Activated naive CD4-positive, alpha-beta T cell (primary cell): ENCODE results near the gene SLC22A23.
"Not testable (repeated sequence)": the region's sequence is repeated elsewhere in the genome, so short reads cannot be mapped to it uniquely, and the experiment has no call there.

Experiments used
- DNase-seq, 4 experiments: peaks; one replicate each; lab custom pipeline; 2025; lab: John Stamatoyannopoulos, UW

SLC22A23 gene

DNA sequence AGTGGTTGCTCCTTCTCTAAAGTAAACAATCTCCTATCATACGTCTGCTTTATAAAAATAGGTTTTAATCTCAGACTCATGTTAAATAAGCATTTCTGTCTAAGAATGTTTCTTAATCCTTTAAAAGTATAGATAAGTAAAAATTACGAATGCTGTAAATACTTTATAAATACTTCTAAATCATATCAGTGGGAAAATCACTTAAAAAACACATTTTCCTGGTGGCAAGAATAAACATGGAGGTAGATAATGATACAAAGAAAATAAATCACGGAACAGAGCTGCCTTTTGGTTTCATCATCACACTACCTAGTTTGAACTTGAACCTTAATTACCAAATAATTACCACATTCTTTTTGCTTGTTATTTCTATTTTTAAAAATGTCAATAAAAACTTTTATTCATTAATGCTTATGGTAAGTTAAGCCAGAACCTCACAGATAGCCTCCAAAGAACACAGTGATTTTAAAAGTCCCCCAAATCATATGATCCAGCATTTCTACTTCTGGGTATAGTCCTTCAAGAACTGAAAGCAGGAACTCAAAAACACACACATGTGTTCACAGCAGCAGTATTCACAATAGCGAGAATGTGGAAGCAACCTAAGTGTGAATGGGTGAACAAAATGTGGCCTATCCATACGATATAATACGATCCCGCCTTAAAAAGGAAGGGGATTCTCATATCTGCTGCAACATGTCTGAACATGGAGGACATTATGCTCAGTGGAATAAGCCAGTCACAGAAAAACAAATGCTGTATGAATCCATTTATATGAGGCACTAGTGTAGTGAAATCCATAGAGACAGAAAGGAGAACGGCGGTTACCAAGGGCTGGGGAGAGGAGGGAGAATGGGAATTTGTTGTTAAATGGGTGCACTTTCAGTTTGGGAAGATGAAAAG lies 72.4 kb downstream of the SLC22A23 start:
- no peak for DNase-seq

DNA sequence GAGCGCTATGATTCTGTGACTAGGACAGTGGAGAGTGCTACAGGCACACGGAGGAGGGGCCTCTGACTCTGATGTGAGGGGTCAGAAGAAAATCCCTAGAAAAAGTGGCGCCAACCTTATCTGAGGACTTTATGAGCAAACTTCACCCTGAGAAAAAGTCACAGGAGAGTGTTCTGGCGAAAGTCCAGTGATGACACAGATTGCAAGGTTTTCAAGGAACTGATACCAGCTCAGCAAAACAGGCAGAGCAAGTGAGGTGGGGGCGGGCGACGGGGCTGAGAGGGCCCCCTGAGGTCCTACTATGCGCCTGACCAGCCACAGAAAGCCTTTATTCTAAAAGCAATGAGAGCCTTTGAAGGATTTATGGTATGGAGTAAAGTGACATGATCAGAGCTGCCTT lies 73.3 kb downstream of the SLC22A23 start:
- no peak for DNase-seq

DNA sequence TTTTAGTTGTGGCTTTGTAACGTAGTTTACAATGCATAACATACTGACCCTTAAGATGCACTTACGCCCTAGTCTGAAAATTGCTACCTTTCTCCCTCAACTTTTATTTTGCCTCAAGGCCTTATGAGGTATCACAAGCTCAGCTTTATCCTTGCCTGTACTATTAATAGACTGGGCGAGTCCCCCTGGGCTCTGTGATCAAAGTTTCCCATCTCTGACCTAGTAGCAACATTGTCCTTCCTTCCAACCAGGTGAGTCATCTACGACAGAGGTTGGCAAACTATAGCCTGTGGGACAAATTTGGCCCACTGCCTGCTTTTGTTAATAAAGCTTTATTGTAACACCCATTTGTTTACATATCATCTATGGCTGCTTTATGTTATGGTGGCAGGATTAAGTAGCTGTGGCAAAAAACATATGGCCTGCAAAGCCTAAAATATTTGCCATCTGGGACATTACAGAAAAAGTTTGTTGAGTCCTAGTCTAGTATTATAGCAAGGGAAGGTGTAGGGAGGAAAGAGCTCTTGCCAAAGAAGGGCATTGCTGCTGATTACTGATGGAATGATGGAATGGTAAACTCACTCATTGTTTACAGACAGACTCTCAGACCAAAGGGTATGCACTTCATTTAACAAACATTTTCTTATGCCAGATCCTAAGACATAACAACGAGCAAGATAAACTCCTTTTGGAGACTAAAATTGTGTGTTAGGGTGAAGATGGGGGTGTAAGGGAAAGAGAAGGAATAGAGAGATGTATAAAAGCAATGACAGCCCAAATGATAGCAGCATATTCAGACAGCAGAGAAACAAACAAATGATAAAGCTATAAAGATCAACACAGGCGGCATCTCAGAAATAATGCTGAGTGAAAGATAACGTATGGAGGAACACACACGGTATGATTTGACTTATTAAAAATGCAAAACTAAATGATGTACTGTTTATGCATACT lies 74.2 kb downstream of the SLC22A23 start:
- DNase-seq: no peak

DNA sequence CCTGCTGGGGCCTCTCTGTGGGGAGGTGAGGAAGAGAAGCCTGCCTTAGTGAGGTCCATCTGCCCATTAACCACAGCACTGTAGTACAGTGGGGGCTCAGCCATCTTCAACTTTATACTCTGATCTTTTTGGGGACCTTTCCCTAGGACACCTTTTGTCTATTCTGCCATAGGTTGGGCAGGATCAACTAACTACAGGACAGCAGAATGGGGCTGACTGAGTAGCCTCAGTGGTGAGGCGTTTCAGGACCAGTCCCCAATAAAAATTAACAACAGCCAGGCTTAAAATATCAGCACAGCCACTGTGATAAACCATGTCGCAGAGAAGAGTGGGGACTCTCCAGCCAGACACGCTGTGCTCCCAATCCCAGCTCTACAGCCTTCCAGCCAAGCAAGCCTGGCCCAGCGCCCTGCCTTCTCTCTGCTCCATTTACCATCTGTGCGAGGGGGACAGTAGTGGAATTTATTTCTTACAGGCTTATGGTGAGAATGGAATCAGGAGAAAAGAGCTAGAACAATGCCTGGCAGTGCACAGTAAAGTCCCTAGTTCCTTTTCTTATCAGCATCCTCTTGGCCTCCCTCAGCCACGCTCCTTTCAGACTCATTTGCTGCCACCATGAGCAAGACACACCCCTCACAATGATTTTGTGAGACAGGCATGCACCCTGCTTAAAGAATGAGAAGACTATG lies 75.5 kb downstream of the SLC22A23 start:
- DNase-seq: no peak

DNA sequence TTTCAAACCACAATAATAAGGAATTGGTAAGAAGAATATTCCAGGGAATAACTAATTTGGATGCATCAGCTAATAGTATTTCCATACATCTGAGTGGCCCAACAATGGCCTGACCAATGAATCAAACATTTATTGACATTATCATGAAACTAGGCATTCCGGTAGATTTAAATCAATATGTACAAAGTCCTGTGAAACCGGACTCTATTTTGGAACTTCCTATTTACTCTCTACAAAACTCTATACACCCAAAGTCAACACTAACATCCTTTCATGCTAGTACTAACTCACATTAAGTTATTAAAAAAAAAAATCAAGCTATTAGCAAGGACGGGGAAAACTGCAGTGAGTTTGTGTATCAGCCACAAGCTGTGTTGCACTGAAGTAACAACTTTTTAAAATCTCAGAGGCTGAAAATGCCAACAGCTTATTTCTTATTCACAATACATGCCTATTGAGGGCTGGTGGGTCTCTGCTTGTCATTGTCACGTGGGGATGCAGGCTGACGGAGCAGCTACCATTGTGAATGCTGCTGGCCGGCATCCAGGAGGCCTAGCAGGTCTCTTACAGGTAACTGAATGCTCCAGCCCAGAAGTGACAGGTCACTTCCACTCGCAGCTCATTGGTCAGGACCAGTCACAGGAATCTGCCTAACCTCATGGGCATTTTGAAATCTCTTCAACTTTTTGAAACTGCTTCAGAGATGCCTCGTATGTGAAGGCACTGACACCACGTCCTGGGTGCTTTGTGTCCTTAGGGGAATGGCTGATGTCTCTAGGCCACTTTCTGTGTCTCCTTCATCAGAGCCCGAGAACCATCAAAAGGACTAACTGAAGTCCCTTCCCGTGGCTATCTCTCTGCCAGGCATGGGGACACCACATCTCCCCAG lies 76.3 kb downstream of the SLC22A23 start:
- no peak for DNase-seq

DNA sequence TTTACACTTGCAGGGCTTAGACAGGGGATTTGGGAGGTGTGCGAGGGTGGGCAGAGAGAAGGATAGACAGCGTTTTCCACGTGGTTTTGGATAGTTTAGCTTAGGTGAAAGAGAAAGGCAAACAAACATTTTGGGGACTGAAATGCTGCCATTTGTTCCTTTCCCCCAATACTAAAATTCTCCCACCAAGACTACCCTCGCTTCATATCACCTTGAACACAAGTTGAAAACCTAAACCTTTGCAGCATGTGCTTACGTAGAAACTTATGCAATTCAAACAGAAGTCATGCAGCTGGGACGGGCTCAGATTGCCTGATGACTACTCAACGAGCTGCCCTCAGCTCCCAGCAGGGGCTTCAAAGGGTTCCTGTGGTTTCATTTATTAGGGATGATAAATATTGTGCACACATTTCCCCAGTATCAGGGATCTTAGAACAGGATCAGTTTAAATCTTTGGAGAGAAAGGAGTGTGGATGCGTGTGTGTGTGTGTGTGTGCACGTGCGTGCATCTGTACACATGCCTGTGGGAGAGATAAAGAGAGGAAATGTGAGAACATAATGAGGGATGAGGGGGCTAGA lies 77.3 kb downstream of the SLC22A23 start:
- no peak for DNase-seq

DNA sequence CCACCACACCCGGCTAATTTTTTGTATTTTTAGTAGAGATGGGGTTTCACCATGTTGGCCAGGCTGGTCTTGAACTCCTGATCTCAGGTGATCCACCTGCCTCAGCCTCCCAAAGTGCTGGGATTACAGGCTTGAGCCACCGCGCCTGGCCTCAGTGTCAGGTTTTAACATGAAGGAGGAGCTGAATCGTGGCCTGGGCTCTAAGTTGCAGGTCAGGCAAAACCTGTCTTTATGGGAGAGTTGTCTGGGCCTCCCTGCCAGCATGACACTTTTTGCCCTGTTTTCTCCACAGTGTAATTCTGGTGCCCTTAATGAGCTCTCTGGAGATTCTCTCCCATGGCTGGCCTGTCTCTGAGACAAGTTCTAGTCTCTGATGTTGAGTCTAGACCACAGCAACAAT lies 78.0 kb downstream of the SLC22A23 start:
- not testable (repeated sequence) for DNase-seq

DNA sequence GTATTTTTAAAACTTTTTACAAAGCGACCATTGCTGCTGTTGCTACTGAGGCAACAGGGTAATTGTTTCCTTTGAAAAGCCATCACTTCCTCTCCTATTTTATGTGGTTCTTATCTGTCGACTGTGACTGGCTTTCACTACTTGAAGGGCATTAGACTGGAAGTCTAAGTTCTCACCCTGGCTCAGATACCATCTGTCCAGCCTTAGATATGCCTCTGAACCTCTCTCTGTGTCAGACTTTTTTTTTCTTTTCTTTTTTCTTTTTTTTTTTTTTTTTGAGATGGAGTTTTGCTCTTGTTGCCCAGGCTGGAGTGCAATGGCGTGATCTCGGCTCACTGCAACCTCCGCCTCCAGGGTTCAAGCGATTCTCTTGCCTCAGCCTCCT lies 78.5 kb downstream of the SLC22A23 start:
- DNase-seq: not testable (repeated sequence)

DNA sequence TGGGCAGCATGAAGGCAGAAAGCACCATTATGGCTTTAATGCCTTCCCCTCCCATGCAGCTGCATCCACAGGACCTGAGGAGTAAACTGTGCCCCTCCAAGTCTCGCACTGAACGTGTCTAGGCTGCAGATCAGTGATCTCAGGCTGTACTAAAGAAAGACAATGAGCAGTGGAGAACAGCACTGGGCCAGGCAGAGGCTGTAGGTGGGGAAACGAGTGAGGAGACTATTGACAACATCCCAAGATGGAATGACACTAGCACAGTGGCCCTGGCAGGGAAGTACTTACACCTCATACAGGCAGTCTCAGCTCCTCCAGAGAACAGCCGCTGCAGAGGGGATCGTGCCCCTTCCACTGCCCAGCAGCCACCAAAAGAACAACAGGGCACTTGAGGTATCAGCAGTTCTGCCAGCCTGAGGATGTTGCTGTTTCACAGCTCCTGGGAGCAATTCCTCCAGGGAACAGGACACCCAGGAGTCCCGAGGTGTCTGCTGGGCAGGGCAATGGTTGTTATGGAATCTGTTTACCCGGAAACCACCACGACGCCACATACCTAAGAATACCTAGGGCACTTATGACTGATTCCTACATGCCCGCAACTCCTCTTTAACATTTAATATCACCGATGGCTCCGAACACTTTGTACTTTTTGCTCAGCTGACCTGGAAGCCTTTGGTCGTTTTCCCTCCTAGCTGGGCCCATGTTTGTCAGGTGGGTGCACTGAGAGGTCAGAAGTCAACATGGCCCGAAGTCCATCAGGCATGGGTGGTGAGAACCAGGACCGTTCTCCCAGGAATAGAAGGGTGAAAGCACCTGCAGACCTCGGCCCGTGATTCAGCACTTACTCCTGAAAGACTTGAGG lies 79.1 kb downstream of the SLC22A23 start:
- DNase-seq: no peak

DNA sequence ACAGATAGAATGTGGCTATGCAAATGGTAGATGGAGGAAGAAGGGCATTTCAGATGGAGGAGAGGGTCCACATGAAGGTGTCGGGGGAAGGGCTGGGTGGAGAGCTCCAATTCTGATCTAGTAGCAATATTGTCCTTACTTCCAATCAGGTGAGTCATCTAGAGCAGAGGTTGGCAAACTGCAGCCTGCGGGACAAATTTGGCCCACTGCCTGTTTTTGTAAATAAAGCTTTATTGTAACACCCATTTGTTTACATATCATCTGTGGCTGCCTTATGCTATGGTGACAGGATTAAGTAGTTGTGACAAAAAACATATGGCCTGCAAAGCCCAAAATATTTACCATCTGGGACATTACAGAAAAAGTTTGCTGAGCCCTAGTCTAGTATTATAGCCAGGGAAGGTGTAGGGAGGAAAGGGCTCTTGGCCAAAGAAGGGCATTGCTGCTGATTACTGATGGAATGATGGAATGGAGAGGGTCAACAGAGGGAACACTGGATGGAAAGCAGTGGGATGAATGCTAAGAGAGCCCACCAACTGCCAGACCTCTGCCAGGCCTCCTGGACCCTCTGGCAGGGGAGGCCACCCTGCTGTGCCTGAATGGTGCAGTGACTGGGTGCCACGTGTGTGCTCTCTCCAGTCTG lies 79.8 kb downstream of the SLC22A23 start:
- no peak for DNase-seq

DNA sequence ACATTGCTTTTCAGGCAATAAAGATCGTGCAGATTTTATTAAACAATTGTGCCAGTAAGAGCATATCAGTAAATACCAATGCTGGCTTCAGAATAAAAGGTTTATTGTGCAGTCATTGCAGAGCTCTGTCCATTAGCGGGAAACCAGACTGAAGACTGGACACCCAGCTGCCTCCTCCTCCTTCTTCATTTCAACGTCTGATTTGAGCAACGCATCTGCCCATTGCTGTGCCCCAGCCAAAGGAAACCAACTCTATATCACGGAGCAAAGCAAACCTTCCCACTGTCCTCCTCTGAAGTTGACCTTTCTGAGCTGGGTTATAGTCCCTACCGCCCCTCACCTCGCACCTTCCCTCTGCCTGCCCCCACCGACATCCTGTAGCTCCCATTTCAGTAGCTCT lies 80.8 kb downstream of the SLC22A23 start:
- no peak for DNase-seq

DNA sequence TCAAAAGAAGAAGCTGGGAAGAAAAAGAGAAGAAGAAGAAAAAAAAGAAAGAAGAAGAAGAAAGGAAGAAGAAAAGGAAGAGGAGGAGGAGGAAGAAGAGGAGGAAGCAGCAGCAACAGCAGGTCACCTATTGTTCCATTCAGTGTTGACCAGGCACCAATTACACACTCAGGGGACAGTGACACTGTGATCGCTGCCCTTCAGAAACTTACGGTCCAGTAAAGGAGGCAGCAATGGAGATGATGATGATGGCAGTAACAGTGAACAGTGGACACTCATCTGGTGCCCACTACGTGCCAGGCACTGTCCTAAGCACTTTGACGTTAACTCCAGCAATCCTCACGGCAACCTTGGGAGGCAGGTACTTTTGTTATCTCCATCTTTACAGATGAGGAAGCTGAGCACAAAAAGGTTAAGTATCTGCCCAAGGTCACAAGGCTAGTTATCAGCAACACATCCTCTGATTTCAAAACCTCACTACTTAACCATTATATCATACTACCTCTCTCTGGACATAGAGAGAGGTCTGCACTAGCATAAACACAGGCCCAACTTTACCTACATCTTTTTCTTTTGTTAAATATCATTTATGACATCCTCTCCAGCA lies 83.2 kb downstream of the SLC22A23 start:
- DNase-seq: no peak

DNA sequence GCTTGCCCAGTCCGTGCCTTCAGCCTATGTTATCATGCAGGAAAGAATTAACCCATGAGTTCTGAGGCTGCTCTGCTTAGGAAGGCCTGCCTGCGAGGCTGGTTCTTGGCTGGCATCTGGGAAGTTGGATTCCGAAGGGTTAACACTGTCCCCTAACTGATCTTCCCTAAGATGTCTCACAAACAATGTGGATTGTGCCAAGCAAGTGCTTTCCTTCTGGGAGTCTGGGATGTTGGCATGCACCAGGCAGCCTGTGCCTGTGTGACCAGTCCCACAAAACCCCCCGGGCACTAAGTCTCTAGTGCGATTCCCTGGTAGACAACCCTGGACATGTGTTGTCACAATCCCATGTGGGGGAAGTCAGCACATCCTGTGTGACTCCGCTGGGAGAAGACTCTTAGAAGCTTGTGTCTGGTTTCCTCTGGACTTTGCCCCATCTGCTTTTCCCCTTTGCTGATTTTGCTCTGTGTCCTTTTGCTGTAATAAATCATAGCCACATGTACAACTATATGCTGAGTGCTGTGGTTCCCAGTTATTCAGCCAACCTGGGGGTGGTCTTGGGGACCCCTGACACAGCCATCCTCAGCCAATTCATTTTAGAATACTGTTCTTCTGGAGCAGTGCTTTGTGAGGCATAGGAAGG lies 83.8 kb downstream of the SLC22A23 start:
- no peak for DNase-seq

DNA sequence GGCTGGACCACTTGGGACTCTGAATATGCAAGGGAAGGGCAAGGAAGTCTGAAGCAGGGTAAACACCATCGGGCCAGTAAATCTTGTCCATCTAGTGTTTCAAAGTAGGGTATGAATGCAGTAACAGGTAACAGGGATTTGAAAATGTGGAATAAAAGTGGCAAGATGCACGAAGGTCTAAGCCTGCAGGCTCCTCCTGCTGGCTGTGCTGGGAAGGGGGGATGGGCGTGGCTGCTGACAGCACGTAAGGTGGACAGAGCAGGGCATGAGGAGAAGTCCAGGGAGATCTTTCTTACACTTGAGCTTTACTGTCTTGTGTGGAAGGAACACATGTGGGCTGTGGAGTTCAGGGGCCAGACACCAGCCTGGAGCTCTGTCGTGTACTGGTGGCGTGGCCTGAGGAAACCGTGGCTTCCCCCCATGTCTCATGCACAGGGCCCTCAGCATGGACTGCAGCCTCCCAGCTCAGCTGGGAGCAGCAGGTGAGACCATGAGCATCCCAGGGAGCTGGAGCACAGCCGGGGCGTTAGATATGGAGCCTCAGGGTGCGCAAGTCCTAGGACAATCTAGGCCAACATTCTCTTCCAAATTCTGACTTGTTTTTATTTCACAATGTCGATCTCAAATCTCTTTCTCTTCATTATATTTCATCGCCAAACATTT lies 84.5 kb downstream of the SLC22A23 start:
- no peak for DNase-seq

DNA sequence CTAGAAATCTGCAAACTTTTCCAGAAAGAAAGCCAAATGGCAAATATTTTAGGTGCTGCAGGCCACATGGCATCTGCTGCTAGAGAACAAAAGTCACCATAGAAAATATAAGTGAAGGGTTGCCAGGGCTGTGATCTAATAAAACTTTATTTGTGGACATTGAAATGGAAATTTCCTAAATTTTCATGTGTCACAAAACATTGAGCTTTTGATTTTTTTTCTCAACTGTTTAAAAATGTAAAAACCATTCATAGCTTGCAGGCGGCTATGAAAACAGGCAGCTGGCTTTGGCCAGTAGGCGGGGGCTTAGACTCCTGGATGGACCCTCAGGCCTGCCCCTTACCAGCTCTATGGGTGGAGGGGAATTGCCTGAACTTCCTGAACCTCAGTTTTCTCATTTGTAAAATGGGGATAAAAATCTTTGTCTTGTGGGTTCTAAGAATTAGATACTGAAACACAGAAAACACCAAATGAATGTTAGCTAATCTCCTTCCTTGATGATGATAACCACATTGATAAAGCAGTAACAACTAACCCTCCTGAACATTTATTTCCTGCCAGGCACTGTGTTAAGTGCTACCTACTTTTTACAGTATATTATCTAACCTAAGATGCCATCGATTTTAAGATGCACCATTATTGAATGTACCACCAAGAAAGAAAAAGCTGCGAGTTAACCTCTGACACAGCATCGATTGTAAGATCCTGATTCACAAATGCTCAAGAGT lies 85.5 kb downstream of the SLC22A23 start:
- no peak for DNase-seq

DNA sequence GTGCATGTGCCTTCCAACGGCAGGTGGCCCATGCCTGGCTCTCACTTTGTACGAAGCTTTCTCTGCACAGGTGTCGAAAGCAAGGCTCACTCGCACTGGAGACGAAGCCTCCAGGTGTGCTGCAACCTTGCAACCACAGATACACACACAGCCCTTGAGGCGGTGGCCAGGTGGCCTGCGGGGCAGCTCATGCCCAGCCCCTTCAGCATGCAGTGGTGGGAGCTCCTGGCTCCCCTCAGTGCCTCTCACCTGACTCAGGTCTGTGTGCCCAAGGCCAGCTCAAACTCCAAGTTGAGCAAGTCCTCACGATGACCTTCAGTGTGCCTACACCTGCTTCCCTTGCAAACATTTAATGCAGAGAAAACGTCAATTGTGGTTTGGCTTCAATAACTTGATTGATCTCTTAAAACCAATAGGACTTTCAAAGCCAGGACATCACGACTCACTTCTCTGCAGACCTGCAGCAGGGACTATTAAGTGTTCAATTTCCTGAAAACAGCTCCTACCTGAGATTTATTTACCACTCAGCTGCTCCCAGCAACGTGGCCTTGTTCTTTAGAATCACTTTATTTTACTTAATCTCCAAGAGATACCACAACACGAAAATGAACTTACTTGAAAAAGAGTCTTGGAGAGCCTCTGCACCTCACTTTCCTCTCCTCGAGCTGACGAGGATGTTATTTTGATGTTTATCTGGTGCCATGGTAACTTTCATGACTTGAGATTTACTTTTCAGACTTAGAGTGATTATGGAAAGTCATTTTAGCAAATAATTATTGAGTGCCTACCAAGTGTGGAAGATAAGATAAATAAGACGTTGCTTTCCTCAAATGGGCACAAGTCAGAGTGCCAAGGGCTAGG lies 86.3 kb downstream of the SLC22A23 start:
- DNase-seq: no peak
